GM19238 (cell line): ENCODE data around the gene SPTAN1.
"Not testable (repeated sequence)": the region's sequence is repeated elsewhere in the genome, so short reads cannot be mapped to it uniquely, and the experiment has no call there.

Source experiments
- DNase-seq: peaks from one replicate; pipeline ENCODE4 v3.0.0; 2011; ENCODE audit warnings: low spot score; ENCODE audit not compliant: insufficient read length

SPTAN1 gene

DNA sequence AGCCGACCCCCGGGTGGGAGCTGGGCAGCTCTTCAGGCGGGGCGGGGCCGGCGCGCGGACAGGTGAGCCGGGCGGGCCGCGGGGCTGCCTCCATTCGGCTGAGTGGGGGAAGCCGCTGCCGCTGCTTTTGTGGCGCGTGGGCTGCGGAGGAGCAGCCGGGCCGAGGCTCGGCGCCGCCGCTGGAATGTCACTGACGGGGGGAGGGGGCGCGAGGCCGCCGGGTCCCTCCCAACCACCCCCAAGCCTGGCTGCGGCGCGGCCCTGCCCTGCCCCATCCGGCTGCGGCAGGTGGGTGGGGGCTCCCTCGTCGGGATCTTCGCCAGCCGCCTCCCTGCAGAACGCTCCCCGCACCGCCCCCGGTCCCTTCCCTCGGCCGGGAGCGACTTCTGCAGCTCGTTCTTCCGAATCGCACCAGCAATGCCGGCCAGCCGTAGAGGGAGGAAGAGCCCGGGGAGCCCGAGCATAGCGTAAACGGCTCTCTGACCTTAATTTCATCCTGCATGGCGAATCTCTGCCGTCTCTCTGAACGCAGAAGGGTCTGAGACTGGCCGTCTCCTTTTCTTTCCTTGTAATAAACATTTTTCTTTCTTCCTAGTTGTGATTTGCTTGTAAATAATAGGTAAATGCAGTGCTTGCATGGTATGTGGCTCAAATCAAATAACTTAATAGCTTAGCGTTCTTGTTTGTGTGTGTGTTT, 505 bp downstream of the SPTAN1 start:
- DNase-seq: peak; percentile 48

DNA sequence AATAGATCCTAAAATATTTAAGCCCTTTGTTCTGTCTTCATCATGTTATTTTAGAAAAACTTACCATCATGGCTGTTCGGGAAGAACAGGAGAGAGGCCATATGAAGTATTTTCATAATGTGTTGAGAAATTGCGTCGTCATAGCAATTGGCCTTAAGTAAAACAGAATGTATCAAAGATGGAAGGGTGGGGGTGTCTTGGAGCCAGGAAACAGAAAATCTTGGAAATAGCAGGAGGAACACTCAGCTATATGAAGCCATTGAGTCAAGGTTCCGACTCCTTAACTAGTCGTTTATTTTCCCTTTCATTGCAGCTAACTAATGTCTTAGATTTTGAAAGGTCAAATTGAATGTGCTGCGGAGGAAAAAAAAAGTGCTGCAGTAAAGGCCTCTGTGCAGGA, 1.3 kb downstream of the SPTAN1 start:
- DNase-seq: no peak

DNA sequence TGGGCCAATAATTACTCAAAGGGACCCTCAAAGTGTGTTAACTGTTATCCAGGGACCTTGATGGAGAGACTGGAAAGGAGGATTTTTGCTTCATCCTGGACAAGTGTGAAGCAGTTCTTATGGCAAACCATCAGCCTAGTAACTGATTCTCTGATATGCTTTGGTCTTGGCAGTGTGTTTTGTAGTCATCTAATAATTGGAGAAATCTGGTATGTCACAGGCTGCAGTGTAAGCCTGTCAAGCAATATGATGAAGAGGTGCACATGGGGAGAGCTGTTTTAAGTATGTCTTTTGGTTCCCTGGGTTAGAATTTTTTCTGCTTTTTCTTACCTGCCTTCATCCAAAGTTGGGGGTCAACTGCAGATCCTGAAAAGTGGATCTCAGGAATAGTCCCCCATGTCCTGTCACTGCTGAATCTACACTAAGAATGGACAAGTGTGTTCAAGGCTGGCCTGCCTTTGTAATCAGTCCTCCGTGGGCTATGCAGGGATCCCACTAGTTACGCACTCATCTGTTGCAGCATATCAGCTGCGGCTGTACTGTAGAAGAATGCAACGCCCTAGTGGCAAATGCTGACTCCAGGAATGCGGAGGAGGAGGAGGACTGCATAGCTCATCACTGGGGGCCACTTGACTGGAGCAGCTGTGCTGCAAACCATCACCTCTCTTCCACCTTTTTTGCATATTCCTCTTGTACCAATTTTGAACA, 1.9 kb downstream of the SPTAN1 start:
- DNase-seq: no peak

DNA sequence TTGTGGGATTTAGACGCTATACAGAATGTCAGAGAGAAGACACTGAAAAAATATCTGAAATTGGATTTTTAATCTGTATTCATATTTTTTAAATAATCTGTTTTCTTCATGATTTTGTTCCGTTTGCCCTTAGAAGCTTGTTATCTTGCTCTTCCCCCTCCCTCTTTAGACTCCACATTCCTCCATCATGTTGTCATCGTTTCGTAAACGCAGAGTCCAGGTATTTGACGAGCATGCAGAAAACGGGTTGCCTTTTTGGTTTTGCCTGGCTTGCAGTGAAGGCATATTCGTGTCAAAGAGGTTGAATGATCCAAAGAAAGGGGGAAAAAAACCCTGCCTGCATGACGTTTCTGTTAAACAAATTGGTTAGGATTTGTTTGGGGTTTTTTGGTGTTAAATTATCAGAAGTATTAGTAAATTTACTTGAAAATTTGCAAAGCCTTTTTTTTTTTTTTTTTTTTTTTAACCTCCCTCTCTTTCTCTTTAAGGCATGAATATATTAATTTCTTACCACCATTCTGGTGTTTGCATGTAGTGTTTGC, 2.9 kb downstream of the SPTAN1 start:
- DNase-seq: no peak

DNA sequence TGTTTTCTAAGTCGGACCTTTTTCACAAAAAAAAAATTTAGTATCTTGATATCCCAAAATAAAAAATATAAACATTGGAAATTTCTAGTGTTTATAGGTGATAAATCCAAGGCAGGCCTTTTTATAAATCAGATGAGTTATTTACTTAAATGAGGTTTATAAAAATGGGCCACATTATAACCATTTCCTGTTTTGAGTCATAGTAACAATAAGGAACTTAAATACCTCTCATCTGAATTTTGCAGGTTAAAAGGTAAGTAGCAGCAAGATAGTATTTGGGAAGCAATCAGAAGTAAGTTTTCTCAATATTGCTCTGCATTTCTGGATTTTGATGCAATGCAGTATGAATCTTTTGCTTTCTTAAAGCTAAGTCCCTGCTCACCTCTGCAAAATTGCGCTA, 3.9 kb downstream of the SPTAN1 start:
- no peak for DNase-seq

DNA sequence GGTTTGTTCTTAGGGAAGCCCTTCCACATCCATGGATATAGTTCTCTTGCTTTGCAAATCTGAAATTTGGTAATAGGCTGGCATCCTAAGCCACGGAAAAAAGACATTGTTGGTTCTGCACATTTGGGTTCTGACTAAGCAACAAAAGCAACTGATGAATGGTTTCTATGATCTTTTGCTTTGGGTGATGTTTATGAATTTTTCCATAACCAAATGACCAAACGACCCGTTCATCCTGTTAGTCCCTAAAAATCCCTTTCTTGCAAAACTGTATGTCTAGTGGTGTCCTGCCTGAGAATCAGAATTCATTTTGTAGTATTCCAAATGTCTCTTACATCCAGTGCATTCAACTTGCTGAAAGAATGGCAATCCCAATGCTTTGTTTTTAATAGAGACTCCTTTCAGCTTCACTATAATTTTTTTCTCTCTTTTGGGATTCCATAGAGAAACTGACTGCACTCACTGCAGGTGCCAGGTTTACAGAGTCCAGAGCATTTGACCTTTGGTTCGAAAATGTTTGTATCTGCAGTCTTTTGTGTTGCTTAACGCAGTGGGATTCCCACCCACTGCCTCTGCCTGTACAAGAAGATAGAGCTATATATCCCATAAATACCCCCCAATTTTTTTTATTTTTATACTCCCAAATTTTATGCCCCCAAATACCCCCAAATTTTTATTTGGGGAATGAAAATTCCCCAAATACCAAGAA, 4.7 kb downstream of the SPTAN1 start:
- no peak for DNase-seq

DNA sequence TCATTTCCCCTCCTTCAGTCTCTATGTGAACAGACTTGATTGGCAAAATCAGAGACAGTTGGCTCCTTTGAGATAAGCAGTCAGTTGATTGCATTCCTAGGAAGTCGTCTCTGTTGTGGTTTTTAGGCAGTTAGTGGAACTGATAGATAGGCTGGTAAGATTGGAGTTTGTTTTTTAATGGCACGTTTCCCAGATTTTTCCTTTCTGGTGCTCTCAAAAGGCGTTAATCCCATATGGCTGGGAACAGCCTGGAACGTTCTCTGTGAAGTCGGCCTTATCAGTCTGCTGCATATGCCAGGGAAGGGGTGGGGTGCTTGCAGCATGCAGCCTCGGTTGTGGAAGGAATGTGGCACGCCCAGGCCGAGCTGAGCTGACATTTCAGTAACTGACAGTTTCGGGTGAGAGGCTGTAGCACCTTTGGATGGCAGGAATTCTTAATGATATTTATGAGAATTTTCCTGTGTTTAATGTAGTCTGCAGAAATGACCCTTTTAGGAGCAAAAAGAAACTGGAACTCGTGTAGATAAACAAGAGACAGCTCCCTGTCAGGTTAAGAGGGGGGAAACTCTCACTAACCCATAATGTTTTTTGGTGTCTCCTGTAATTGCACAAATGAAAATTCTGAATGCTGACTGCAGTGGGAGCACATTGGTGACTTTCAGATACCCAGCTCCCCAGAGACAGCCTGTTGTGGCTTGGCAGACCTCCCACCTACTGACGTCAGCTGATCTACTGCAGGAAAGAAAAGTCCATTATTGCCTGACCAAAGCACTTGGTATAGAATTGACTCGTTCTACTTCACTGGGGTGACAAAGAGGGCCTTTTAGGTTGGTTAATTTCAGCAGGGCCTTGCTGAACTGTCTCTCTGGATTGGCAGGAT, 6.3 kb downstream of the SPTAN1 start:
- DNase-seq: peak; percentile 46

DNA sequence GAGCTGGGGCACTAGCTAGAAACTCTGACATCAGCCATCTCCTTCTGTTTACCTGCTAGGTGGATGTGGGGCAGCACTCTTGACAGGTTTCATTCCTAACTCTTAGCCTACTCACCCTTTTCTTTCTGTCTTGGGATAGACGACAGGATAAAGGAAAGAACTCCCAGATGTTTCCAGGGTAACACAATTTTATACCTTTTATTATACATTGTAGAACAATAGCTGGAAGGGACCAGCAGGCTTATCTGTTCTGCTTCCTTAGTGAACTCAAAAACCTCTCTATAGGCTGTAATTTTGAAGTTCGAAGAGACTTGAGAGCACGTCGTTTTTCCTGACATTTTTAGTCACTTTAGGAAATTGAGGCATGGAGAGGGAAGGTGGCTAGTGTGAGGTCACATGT, 13.2 kb downstream of the SPTAN1 start:
- DNase-seq: no peak

DNA sequence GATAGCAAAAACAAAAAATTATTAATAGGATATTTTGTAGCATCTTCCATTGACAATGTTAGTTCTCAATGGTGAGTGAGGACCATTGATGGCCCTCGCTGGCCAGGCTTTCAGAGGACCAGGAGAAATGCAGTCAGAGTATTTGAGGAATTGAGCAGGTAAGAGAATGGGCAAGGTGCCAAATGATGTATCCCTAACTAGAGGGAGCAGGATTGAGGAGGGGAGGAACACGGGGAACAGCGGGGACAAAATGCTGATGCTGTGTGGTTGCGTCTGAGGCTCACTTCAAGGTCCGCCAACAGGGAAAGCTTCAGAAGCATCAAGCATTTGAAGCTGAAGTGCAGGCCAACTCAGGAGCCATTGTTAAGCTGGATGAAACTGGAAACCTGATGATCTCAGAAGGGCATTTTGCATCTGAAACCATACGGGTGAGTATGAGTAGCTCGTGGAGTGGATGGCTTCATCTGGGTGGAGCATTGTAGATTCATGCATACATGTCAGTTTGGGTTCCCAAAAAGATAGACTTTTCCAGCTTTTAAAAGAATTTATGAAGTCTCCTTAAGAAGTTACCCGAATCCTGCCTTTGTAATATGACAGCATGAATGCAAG, 16.2 kb downstream of the SPTAN1 start:
- DNase-seq: no peak

DNA sequence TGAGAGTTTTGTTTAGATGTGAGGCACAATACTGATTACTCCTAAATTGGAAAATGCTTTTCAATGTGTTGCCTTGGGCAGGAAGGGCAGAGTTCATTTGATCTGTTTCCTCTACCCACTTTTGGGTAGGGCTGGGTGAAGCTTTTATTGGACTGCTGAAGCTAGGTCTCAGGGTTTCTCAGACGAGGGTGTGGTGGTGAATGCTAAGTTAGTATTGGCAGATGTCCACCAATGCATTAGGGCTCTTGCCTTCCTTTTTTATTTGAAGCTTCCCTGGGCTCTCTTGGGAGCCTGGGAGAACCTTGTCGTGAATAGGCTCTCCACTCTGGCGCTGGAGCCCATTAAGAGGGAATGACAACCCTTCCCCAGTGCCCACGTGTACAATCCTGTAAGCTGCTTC, 23.1 kb downstream of the SPTAN1 start:
- no peak for DNase-seq

DNA sequence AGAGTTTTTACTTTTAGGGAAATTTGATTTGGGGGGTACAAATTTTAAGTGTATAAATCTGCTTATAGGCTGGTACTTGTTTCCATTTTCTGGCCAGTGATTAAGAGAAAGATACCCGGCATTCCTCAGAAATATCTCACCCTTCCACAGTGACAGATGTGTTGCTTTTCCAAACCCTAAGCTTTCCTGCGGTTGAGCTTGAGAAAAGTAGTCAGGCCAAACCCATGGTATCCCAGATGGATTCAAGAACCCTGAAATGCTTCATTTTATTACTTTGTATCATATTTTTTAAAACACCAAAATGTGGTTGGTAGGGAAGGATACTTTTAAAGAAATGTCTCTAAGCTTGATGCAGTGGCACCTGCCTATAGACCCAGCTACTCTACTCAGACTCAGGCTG, 23.5 kb downstream of the SPTAN1 start:
- no peak for DNase-seq

DNA sequence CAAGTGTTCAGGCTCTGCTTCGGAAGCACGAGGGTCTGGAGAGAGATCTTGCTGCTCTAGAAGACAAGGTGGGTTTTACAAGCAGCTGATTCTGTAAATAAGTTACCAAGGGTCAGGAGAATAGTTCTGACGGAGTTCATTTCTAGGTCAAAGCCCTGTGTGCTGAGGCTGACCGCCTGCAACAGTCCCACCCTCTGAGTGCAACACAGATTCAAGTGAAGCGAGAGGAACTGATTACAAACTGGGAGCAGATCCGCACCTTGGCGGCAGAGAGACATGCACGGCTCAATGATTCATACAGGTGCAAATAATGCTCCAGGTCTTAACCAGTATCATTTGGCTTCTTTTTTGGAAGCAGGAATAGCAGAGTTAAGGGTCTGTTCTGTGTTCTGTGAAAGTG, 24.8 kb downstream of the SPTAN1 start:
- no peak for DNase-seq

DNA sequence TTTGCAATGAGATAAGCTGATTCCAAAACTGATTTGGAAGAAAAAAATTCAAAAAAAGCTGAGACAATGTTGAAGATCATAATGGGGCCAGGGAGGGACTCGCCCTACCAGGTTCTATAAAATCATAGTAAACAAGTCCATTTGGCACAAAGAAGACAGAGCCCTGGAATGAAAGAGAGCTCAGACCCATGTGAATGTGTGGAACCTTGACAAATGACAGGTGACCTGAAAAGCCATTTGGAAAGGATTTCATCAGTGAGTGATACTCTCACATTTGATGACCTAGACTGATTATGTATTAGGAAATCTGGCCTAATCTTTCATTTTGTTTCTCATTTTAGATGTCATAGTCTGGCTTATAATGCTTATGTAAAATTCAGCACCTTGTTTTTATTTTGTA, 26.8 kb downstream of the SPTAN1 start:
- DNase-seq: no peak

DNA sequence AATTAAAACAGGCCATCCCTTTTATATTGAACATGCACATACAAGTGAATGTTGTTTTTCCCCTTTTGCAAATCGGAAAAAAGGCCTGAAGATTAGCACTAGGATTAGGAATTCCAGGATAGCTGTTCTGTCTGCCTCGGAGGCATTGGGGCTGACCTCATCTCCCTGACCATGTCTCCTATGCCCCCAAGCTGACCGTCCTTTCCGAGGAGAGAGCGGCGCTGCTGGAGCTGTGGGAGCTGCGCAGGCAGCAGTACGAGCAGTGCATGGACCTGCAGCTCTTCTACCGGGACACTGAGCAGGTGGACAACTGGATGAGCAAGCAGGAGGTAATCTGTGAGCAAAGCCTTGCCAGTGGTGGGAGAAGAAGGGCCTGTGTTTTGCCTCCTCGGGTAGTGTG, 28.3 kb downstream of the SPTAN1 start:
- no peak for DNase-seq

DNA sequence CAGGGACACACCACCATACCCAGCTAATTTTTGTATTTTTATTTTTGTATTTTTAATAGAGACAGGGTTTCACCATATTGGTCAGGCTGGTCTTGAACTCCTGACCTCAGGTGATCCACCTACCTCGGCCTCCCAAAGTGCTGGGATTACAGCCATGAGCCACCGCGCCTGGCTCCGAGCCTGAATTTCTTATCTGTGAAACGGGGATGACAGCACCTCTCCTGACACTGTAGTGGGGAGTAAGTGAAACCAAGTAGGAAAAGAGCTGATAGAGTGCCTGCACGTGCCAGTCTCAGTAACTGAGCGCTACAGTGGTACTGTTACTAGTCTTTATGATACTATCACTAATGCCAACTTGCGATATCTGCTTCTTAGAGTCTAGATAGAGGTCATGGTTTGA, 32.8 kb downstream of the SPTAN1 start:
- not testable (repeated sequence) for DNase-seq

DNA sequence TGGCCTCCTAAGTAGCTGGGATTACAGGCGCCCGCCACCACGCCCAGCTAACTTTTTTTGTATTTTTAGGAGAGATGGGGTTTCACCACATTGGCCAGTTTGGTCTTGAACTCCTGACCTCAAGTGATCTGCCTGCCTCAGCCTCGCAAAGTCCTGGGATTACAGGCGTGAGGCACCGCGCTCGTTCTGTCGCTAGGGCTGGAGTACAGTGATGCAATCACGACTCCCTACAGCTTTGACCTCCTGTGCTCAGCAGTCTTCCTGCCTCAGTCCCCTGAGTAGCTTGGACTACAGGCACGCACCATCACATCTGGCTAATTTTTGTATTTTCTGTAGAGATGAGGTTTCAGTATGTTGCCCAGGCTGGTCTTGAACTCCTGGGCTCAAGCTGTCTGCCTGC, 34.5 kb downstream of the SPTAN1 start:
- DNase-seq: not testable (repeated sequence)

DNA sequence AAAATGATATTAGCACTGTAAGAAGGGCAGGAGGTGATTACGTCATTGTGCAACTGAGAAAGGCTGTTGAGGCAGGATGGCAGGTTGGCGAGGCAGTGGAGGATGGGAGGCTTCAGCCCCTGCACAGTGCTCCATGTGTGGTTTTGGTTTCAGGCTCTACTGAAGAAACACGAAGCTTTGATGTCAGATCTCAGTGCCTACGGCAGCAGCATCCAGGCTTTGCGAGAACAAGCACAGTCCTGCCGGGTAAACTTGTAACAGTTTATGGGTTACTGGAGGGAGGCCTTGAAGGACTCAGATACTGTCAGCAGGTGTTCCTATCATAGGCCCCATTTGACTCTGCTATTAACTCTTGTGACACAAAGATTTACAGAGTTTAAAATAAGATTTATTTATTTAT, 35.1 kb downstream of the SPTAN1 start:
- no peak for DNase-seq

DNA sequence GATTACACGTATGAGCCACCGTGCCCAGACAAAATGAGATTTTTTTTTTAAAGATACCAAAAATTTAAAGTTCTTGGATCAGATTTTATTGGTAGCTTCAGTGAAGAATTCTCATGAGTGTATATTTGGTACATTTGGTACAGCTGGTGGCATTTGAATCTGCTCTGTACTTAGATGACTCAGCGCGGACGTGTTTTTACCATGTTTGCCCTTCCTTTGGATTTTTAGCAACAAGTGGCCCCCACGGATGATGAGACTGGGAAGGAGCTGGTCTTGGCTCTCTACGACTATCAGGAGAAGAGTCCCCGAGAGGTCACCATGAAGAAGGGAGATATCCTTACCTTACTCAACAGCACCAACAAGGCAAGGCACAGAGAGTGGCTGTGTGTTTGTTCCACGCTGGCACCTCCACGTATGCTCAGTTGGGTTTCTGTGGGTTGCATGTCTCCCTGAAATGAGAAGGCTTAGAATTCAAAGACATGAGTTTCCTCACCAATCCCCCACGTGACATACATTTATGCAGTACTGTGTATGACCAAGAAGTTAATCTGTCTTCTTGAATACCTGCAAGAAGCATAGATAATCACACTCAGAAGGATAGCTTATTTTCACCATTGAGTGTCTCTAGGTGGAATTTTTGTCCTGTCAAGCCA, 36.3 kb downstream of the SPTAN1 start:
- DNase-seq: no peak

DNA sequence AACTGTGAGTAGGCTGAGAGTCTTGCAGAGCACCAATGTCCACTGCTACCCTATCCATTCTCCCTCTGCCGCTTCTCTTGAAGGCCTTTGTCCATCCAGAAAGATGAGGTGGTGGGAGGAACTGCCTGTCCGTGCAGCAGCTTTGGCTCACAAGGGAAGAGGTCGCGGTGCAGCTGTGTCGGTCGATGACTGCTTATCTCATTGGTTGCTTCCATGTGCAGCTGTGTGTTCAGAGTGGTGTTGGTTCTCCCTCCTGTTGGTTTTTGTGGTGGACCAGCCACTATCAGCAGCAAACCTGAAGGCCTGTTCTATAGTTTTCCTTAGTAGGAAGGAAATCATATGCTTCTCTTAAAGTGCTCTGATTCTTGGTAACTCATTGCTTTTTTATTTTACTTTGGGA, 40.7 kb downstream of the SPTAN1 start:
- no peak for DNase-seq

DNA sequence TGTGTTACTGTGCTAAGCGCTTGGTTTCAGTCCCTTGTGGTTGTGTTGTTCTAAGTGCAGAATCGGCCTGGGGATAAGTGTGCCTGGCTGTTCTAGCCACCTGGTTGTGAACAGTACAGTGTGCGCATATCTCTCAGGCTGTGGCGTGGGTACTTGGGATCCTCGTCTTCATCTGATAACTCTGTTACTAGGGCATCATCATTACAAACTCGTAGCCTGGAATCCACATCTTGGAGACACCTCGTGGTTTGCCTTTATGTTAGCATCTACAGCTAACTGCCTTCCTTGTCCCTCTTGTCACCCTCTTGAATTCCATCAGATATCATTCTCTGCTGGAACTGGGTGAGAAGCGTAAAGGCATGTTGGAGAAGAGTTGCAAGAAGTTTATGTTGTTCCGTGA, 41.5 kb downstream of the SPTAN1 start:
- DNase-seq: no peak
